Vagina (tissue), 2 donors: ENCODE measurements around the gene DNER.

Source experiments
- POLR2A ChIP-seq, 2 donors: fragments of 450-650 bp; IDR thresholded peaks; one replicate each; pipeline ENCODE4 v1.6.1; 2017; ENCODE audit warnings: antibody characterized with exemption in 2 of 2, mild to moderate bottlenecking in 2 of 2, moderate library complexity in 2 of 2
- TF ChIP-seq, protein P1 (sequence below), 3 experiments: fragments of 450-650 bp in 2 of 3; fragments of 200-600 bp in 1 of 3; sonication (generic) in 1 of 3; IDR thresholded peaks; one replicate each; pipeline ENCODE4 v1.5.1; 2017 to 2019; ENCODE audit warnings: antibody characterized with exemption in 3 of 3, mild to moderate bottlenecking in 2 of 3, moderate library complexity in 2 of 3

DNA sequence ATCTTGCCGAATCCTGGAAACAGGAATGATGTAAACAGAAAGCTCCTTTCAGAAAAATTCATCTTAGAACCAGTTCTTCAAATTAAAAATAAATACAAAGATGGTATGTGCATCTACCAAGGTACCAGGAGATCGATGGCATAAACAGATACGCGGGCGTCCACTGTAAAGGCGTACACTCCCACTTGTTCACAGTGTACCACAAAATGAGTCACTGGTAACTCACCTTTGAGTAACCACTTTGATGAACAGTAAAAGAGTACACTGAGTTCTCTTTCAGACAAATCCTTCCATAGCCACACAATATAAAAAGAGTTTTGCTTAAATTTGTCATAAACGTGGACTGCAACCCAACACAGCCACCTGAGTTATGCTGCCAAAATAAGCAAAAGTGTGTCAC lies 128.3 kb downstream of the DNER start:
- no peak for TF ChIP-seq POLR2A (IDR thresholded peaks at IDR 0.05)
- TF ChIP-seq, protein P1, sequence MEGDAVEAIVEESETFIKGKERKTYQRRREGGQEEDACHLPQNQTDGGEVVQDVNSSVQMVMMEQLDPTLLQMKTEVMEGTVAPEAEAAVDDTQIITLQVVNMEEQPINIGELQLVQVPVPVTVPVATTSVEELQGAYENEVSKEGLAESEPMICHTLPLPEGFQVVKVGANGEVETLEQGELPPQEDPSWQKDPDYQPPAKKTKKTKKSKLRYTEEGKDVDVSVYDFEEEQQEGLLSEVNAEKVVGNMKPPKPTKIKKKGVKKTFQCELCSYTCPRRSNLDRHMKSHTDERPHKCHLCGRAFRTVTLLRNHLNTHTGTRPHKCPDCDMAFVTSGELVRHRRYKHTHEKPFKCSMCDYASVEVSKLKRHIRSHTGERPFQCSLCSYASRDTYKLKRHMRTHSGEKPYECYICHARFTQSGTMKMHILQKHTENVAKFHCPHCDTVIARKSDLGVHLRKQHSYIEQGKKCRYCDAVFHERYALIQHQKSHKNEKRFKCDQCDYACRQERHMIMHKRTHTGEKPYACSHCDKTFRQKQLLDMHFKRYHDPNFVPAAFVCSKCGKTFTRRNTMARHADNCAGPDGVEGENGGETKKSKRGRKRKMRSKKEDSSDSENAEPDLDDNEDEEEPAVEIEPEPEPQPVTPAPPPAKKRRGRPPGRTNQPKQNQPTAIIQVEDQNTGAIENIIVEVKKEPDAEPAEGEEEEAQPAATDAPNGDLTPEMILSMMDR (IDR thresholded peaks at IDR 0.05), result no peak
